ENCODE measurements around the gene SERTM1. TPM values are rescaled to one million over a fixed set of nuclear protein-coding genes. Genes with fewer than 3 reads are reported as not detected.

The SERTM1 gene
- total RNA-seq, 1 experiment from 2014 or later, result 1.3 TPM

DNA sequence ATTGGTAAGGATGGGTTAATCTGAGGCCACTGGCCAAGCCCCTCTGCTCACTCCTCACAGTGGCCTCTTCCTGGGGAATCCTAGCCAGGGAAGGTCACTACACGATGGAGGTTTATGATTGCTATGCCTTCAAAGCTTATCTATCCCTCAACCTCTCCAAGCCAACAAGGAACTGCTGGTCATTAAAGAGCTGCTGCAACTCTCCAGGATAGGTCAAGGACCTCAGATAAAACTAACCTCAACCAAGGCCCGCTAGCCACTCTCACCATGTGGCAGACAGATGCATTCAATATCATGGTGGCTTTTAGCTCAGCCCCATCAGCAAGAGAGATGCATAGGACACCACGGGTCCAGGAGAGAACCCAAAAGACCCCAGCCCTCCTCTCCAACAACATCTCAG is 71.6 kb downstream of the SERTM1 start:
- CTCF ChIA-PET, result interaction anchor here (2.3 kb wide), 1 partner anchor 9 kb away, joined by 20 read pairs; no protein-coding TSS in a partner anchor
- no peak for DNase-seq (ENCODE audit: low spot score)
- H3K27ac Mint-ChIP-seq, result no peak overlapping the region
- ATAC-seq, result peak; percentile 28; the same call in 1 of the 2 replicates
- peaks cover 23% of the 10 kb centered on the region for H3K4me1 Mint-ChIP-seq
- H3K9me3 Mint-ChIP-seq, result peaks cover 44% of the 10 kb centered on the region
- TF ChIP-seq PRRX2 (CRISPR knock-in tag; IDR thresholded peaks at IDR 0.05), result no peak
- TF ChIP-seq E2F5 (CRISPR knock-in tag; IDR thresholded peaks at IDR 0.05), result no peak
- no peak for TF ChIP-seq OVOL2 (CRISPR knock-in tag; IDR thresholded peaks at IDR 0.05; ENCODE audit: borderline replicate concordance)
- TF ChIP-seq ATF2 (CRISPR knock-in tag; IDR thresholded peaks at IDR 0.05; ENCODE audit: borderline replicate concordance, low read depth), result no peak
- TF ChIP-seq GABPB1 (CRISPR knock-in tag; IDR thresholded peaks at IDR 0.05), result no peak
- no peak for TF ChIP-seq HMGXB4 (CRISPR knock-in tag; IDR thresholded peaks at IDR 0.05)
- no peak for TF ChIP-seq SMAD4 (CRISPR knock-in tag; IDR thresholded peaks at IDR 0.05)
- TF ChIP-seq ZNF263 (CRISPR knock-in tag; IDR thresholded peaks at IDR 0.05; ENCODE audit: low read depth), result no peak
- no peak for TF ChIP-seq RELA (CRISPR knock-in tag; IDR thresholded peaks at IDR 0.05; ENCODE audit: borderline replicate concordance)
- no peak for TF ChIP-seq PREB (CRISPR knock-in tag; IDR thresholded peaks at IDR 0.05; ENCODE audit: borderline replicate concordance)
- TF ChIP-seq FOXP1 (CRISPR knock-in tag; IDR thresholded peaks at IDR 0.05; ENCODE audit: borderline replicate concordance), result no peak
- TF ChIP-seq MXD4 (CRISPR knock-in tag; IDR thresholded peaks at IDR 0.05; ENCODE audit: borderline replicate concordance), result no peak
- TF ChIP-seq, protein P1, sequence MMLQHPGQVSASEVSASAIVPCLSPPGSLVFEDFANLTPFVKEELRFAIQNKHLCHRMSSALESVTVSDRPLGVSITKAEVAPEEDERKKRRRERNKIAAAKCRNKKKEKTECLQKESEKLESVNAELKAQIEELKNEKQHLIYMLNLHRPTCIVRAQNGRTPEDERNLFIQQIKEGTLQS (CRISPR knock-in tag; conservative IDR thresholded peaks at IDR 0.05), result no peak
- TF ChIP-seq, protein P2, sequence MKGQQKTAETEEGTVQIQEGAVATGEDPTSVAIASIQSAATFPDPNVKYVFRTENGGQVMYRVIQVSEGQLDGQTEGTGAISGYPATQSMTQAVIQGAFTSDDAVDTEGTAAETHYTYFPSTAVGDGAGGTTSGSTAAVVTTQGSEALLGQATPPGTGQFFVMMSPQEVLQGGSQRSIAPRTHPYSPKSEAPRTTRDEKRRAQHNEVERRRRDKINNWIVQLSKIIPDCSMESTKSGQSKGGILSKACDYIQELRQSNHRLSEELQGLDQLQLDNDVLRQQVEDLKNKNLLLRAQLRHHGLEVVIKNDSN (CRISPR knock-in tag; IDR thresholded peaks at IDR 0.05), result no peak
- no peak for TF ChIP-seq AR (CRISPR knock-in tag; IDR thresholded peaks at IDR 0.05)
- H3K27me3 Mint-ChIP-seq (ENCODE audit: low read depth), result no peaks in the 10 kb centered on the region; the same call in 1 of the 2 replicates
- peaks cover 18% of the 10 kb centered on the region for H3K36me3 Mint-ChIP-seq
- POLR2A ChIA-PET, result no interaction called here
- no peak overlapping the region for H3K4me3 Mint-ChIP-seq

GRCh38 chr13:36746051-36746450 is 72.2 kb downstream of the SERTM1 start:
- DNase-seq (ENCODE audit: low spot score) (no peak), ATAC-seq (no peak)
- H3K27me3 Mint-ChIP-seq (ENCODE audit: low read depth), result no peaks in the 10 kb centered on the region; the same call in 1 of the 2 replicates
- H3K4me1 Mint-ChIP-seq, result peaks cover 23% of the 10 kb centered on the region
- no peak overlapping the region for H3K27ac Mint-ChIP-seq
- POLR2A ChIA-PET, result no interaction called here
- TF ChIP-seq EMX1 (CRISPR knock-in tag; IDR thresholded peaks at IDR 0.05) (no peak), RORB (CRISPR knock-in tag; IDR thresholded peaks at IDR 0.05) (no peak), TEAD1 (CRISPR knock-in tag; IDR thresholded peaks at IDR 0.05) (no peak), NFYB (CRISPR knock-in tag; conservative IDR thresholded peaks at IDR 0.05; ENCODE audit: low read depth) (no peak), KAT7 (CRISPR knock-in tag; IDR thresholded peaks at IDR 0.05; ENCODE audit: borderline replicate concordance) (no peak), OVOL2 (CRISPR knock-in tag; IDR thresholded peaks at IDR 0.05; ENCODE audit: borderline replicate concordance) (no peak)
- TF ChIP-seq, protein P3, sequence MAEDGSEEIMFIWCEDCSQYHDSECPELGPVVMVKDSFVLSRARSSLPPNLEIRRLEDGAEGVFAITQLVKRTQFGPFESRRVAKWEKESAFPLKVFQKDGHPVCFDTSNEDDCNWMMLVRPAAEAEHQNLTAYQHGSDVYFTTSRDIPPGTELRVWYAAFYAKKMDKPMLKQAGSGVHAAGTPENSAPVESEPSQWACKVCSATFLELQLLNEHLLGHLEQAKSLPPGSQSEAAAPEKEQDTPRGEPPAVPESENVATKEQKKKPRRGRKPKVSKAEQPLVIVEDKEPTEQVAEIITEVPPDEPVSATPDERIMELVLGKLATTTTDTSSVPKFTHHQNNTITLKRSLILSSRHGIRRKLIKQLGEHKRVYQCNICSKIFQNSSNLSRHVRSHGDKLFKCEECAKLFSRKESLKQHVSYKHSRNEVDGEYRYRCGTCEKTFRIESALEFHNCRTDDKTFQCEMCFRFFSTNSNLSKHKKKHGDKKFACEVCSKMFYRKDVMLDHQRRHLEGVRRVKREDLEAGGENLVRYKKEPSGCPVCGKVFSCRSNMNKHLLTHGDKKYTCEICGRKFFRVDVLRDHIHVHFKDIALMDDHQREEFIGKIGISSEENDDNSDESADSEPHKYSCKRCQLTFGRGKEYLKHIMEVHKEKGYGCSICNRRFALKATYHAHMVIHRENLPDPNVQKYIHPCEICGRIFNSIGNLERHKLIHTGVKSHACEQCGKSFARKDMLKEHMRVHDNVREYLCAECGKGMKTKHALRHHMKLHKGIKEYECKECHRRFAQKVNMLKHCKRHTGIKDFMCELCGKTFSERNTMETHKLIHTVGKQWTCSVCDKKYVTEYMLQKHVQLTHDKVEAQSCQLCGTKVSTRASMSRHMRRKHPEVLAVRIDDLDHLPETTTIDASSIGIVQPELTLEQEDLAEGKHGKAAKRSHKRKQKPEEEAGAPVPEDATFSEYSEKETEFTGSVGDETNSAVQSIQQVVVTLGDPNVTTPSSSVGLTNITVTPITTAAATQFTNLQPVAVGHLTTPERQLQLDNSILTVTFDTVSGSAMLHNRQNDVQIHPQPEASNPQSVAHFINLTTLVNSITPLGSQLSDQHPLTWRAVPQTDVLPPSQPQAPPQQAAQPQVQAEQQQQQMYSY (CRISPR knock-in tag; IDR thresholded peaks at IDR 0.05), result no peak
- CTCF ChIA-PET, result interaction anchor here (2.3 kb wide), 1 partner anchor 10 kb away, joined by 20 read pairs; no protein-coding TSS in a partner anchor
- peaks cover 22% of the 10 kb centered on the region for H3K36me3 Mint-ChIP-seq
- peaks cover 44% of the 10 kb centered on the region for H3K9me3 Mint-ChIP-seq
- H3K4me3 Mint-ChIP-seq, result no peak overlapping the region

Data from WTC11 (cell line).